Transverse colon (tissue), 4 donors: Measurements from ENCODE around the gene ZBTB44. TPM values are rescaled to one million over a fixed set of nuclear protein-coding genes. Genes with fewer than 3 reads are reported as not detected.
"Not testable (repeated sequence)": the region's sequence is repeated elsewhere in the genome, so short reads cannot be mapped to it uniquely, and the experiment has no call there.

ENCODE experiments used
- DNase-seq: peaks from one replicate; pipeline ENCODE4 v3.0.0-alpha.2; 2019
- H3K27ac ChIP-seq, 4 donors: fragments of 200-600 bp; sonication (generic); 2 replicates each; pipeline ENCODE4 v1.5.1; 2016 to 2018; ENCODE audit warnings: inconsistent platforms in 4 of 4
- H3K27me3 ChIP-seq: fragments of 200-600 bp; sonication (generic); 2 replicates; pipeline ENCODE4 v1.5.1; 2017; ENCODE audit warnings: inconsistent platforms
- H3K36me3 ChIP-seq, 4 donors: fragments of 200-600 bp; sonication (generic); 2 replicates each; pipeline ENCODE4 v1.5.1; 2017 to 2019; ENCODE audit warnings: inconsistent platforms in 4 of 4
- H3K4me1 ChIP-seq, 4 donors: fragments of 200-600 bp; sonication (generic); 2 replicates each; pipeline ENCODE4 v1.5.1; 2017 to 2020; ENCODE audit warnings: inconsistent platforms in 4 of 4
- H3K4me3 ChIP-seq, 4 donors: fragments of 200-600 bp; sonication (generic); 1 replicate in 1 of 4; 2 replicates in 3 of 4; pipeline versions ENCODE4 v1.5.1 to v1.6.1; 2017 to 2019; ENCODE audit warnings: inconsistent platforms in 4 of 4
- H3K9me3 ChIP-seq, 2 donors: fragments of 200-600 bp; sonication (generic); 2 replicates each; pipeline ENCODE4 v1.5.1; 2017 to 2019; ENCODE audit warnings: inconsistent platforms in 2 of 2
- EP300 ChIP-seq: sonication (generic); formaldehyde crosslinking; IDR thresholded peaks from one replicate; pipeline ENCODE4 v1.6.1; 2017; ENCODE audit warnings: antibody characterized with exemption, low read depth
- POLR2A ChIP-seq: fragments of 450-650 bp; IDR thresholded peaks from one replicate; pipeline ENCODE4 v1.6.1; 2016; ENCODE audit warnings: antibody characterized with exemption, mild to moderate bottlenecking, moderate library complexity
- POLR2AphosphoS5 ChIP-seq, 3 donors: sonication (generic); formaldehyde crosslinking; IDR thresholded peaks; one replicate each; pipeline ENCODE4 v1.6.1; 2016; ENCODE audit warnings: antibody characterized with exemption in 3 of 3
- WGBS, 2 donors: methylation state at CpG; one replicate each; pipeline ENCODE4 v1.1.5; 2018; ENCODE audit warnings: low coverage in 1 of 2; 5-methylcytosine and 5-hydroxymethylcytosine counted together
- in situ Hi-C, 4 donors: fragments of 200-750 bp; cut with MboI; loops; one replicate each; pipeline versions ENCODE4 v1.15.0 to v1.15.1; 2017; ENCODE audit warnings: low sequenced_read_pairs in 3 of 4, low pct_ligation_motif_present in 1 of 4, low pct_unique_long_range_greater_than_20kb in 1 of 4
- intact Hi-C: fragments of 100-400 bp; cut with DNase I; formaldehyde crosslinking; loops from one replicate; pipeline ENCODE4 v1.15.1; 2023; ENCODE audit warnings: low total_unique reads
- total RNA-seq, 4 donors: library from RNA; depleted of rRNA; stranded (reverse); fragments of >200 nt; gene quantifications; one replicate each; pipeline ENCODE4 v1.1.0, GENCODE V29; 2016
- TF ChIP-seq, protein P1 (sequence below), 5 experiments: fragments of 200-600 bp in 3 of 5; fragments of 450-650 bp in 2 of 5; sonication (generic) in 3 of 5; IDR thresholded peaks; 1 replicate in 2 of 5; 2 replicates in 3 of 5; pipeline ENCODE4 v1.5.1; 2016 to 2017; ENCODE audit warnings: antibody characterized with exemption in 5 of 5, inconsistent platforms in 3 of 5, mild to moderate bottlenecking in 2 of 5, moderate library complexity in 1 of 5

ZBTB44 gene
- total RNA-seq, 4 donors from 2014 or later: 29.7 to 64.0 (median 48.6) TPM

DNA sequence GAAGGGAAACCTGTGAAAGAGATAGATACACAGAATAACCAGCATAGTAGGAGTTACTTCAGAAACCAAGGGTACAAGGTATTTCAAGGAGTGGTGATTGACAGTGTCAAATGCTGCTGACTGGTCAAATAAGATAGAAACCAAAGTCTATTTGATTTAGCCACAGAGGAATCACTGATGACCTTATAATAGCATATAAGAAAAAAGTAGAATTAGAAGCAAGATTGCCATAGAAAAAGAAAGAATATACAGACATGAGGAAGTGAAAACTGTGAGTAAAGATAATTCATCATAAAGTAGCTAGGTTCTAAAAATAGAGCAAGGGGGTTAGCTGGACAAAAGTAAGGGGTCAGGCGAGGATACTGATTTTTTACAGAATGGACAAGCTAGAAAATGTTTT lies 14.2 kb downstream of the ZBTB44 start:
- Histone ChIP-seq H3K27ac (no peak overlapping the region), H3K4me3 (no peak overlapping the region), H3K9me3 (no peaks in the 10 kb centered on the region), H3K27me3 (no peaks in the 10 kb centered on the region), H3K36me3 (no peaks in the 10 kb centered on the region), H3K4me1 (peaks cover 8 to 13% (median 9%) of the 10 kb centered on the region in 4 donors)
- no peak for DNase-seq
- intact Hi-C loops: no loop called here
- 48 to 100% methylated on average over 1 of the region's 1 CpG for WGBS, 2 donors
- in situ Hi-C loops: no loop called here
- TF ChIP-seq POLR2A (no peak), POLR2AphosphoS5 (IDR thresholded peaks at IDR 0.05) (no peak), EP300 (no peak)
- TF ChIP-seq, protein P1, sequence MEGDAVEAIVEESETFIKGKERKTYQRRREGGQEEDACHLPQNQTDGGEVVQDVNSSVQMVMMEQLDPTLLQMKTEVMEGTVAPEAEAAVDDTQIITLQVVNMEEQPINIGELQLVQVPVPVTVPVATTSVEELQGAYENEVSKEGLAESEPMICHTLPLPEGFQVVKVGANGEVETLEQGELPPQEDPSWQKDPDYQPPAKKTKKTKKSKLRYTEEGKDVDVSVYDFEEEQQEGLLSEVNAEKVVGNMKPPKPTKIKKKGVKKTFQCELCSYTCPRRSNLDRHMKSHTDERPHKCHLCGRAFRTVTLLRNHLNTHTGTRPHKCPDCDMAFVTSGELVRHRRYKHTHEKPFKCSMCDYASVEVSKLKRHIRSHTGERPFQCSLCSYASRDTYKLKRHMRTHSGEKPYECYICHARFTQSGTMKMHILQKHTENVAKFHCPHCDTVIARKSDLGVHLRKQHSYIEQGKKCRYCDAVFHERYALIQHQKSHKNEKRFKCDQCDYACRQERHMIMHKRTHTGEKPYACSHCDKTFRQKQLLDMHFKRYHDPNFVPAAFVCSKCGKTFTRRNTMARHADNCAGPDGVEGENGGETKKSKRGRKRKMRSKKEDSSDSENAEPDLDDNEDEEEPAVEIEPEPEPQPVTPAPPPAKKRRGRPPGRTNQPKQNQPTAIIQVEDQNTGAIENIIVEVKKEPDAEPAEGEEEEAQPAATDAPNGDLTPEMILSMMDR (IDR thresholded peaks at IDR 0.05): no peak

DNA sequence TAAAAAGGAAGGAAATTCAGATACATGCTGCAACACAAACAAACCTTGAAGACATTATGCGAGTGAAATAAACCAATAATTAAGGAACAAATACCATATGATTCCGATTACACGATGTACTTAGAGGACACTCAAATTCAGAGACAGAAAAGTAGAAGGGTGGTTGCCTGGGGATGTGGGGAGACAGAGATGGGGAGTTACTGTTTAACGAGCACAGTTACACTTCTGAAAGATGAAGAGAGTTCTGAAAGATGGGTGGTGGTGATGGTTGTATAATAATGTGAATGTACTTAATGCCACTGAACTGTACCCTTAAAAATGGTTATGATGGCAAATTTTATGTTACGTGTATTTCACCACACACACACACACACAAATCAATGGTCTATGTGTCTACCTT lies 14.7 kb downstream of the ZBTB44 start:
- no peak for TF ChIP-seq EP300
- no peak for TF ChIP-seq POLR2AphosphoS5 (IDR thresholded peaks at IDR 0.05)

DNA sequence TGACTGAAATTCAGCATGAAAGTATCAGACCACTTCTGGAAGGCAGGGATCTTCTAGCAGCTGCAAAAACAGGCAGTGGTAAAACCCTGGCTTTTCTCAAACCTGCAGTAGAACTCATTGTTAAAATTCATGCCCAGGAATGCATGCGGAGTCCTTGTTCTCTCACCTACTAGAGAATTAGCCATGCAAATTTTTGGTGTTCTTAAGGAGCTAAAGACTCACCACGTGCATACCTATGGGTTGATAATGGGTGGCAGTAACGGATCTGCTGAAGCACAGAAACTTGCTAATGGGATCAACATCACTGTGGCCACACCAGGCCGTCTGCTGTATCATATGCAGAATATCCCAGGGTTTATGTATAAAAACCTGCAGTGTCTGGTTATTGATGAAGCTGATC lies 19.1 kb downstream of the ZBTB44 start:
- Histone ChIP-seq H3K4me1 (peaks cover 2 to 5% (median 4%) of the 10 kb centered on the region in 4 donors), H3K27ac (no peak overlapping the region), H3K4me3 (no peak overlapping the region), H3K9me3 (no peaks in the 10 kb centered on the region), H3K36me3 (no peaks in the 10 kb centered on the region), H3K27me3 (no peaks in the 10 kb centered on the region)
- WGBS, 2 donors: 80 to 83% methylated on average over 1 to 4 of the region's 4 CpGs
- in situ Hi-C loops: no loop called here
- intact Hi-C loops: no loop called here
- no peak for DNase-seq
- no peak for TF ChIP-seq EP300
- no peak for TF ChIP-seq POLR2A
- no peak for TF ChIP-seq POLR2AphosphoS5 (IDR thresholded peaks at IDR 0.05)
- TF ChIP-seq, protein P1 (IDR thresholded peaks at IDR 0.05): no peak

More for the DNA sequence above, 14.7 kb downstream of the ZBTB44 start:
- WGBS, 2 donors: 96 to 99% methylated on average over 5 of the region's 5 CpGs
- H3K27me3 ChIP-seq: no peaks in the 10 kb centered on the region
- no peaks in the 10 kb centered on the region for H3K9me3 ChIP-seq
- intact Hi-C loops (no loop called here), in situ Hi-C loops (no loop called here)
- no peaks in the 10 kb centered on the region for H3K36me3 ChIP-seq
- peaks cover 8 to 13% (median 9%) of the 10 kb centered on the region in 4 donors for H3K4me1 ChIP-seq
- H3K4me3 ChIP-seq: no peak overlapping the region
- DNase-seq: no peak
- no peak overlapping the region for H3K27ac ChIP-seq

DNA sequence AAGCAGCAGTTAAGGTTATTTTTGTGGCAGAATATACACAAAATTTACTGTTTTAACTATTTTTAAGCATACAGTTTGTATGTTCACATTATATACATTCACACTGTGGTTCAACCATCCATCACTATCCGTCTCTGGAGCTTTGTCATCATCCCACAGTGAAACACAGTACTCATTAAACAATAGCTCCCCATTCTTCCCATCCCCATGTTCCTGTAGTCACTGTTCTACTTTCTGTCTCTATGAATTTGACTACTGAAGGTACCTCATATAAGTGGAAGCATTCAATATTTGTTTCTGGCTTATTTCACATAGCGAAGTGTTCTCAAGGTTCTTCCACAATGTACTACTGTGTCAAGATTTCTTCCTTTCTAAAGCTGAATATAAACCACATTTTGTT lies 32.6 kb downstream of the ZBTB44 start:
- H3K27ac ChIP-seq: no peak overlapping the region
- H3K36me3 ChIP-seq: no peaks in the 10 kb centered on the region
- H3K4me3 ChIP-seq: no peak overlapping the region
- H3K4me1 ChIP-seq: no peaks in the 10 kb centered on the region
- in situ Hi-C loops: no loop called here
- peaks cover 6% of the 10 kb centered on the region in 2 donors for H3K9me3 ChIP-seq
- WGBS, 2 donors: 93 to 96% methylated on average over 2 of the region's 2 CpGs
- TF ChIP-seq POLR2AphosphoS5 (IDR thresholded peaks at IDR 0.05): no peak
- no peaks in the 10 kb centered on the region for H3K27me3 ChIP-seq
- DNase-seq: no peak
- intact Hi-C loops: no loop called here

DNA sequence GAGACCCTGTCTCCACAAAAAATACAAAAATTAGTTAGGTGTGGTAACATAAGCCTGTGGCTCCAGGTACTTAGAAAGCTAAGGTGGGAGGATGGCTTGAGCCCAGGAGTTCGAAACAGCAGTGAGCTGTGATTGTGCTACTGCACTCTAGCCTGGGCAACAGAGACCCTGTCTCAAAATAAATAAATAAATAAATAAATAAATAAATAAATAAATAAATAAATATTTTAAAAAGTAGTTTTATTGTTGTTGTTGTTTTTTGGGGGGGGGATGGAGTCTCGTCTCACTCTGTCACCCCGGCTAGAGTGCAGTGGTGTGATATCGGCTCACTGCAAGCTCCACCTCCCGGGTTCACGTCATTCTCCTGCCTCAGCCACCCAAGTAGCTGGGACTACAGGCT lies 33.4 kb downstream of the ZBTB44 start:
- H3K27ac ChIP-seq, DNase-seq, H3K4me3 ChIP-seq, H3K9me3 ChIP-seq, H3K36me3 ChIP-seq, in situ Hi-C loops, H3K4me1 ChIP-seq, H3K27me3 ChIP-seq, intact Hi-C loops: not testable (repeated sequence)
- WGBS, 2 donors: 88 to 97% methylated on average over 4 to 6 of the region's 6 CpGs

DNA sequence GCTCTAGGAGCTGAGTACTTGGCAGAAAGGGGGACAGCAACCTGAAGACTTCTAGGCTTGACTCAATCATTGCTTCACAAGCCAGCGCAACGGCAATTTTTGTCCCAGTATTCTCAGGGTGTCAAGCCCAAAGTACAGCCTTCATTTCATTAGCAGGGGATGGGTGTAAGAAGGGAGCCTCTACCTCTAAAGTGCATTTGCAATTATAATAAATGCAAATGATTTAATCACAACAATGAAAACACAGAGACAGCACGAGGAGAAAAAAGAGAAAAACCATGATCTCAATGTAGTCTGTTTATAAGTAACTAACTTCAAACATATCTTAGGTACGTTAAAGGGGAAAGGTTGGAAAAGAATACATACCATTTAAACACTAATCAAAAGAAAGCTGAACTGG lies 34.7 kb downstream of the ZBTB44 start:
- intact Hi-C loops (no loop called here), in situ Hi-C loops (no loop called here)
- H3K4me1 ChIP-seq: no peaks in the 10 kb centered on the region
- TF ChIP-seq EP300 (no peak), POLR2AphosphoS5 (IDR thresholded peaks at IDR 0.05) (no peak), POLR2A (no peak)
- TF ChIP-seq, protein P1 (IDR thresholded peaks at IDR 0.05): no peak
- H3K4me3 ChIP-seq: no peak overlapping the region
- H3K9me3 ChIP-seq: peaks cover 6% of the 10 kb centered on the region in 2 donors
- no peak overlapping the region for H3K27ac ChIP-seq
- no peaks in the 10 kb centered on the region for H3K27me3 ChIP-seq
- no peak for DNase-seq
- peaks cover 0 to 2% (median 0%) of the 10 kb centered on the region in 4 donors for H3K36me3 ChIP-seq
- WGBS, 2 donors: 81 to 85% methylated on average over 4 of the region's 4 CpGs
